ENCODE results near the gene TRIM43B.
"Not testable (repeated sequence)": the region's sequence is repeated elsewhere in the genome, so short reads cannot be mapped to it uniquely, and the experiment has no call there.

TRIM43B gene

GRCh38 chr2:95442474-95443099, 42.0 kb downstream of the TRIM43B start:
- not testable (repeated sequence) for H2AFZ ChIP-seq (ENCODE audit: low read length); H3K36me3 ChIP-seq (ENCODE audit: insufficient read depth, low read length); H3K27me3 ChIP-seq (ENCODE audit: insufficient read depth, low read length, poor library complexity, severe bottlenecking); H3K4me1 ChIP-seq (ENCODE audit: insufficient read depth, low read length, poor library complexity, severe bottlenecking); H3K9me2 ChIP-seq (replicated peaks; ENCODE audit: low read depth, low read length); H3K9me3 ChIP-seq (ENCODE audit: insufficient read depth, low read depth, low read length); H4K20me1 ChIP-seq (ENCODE audit: insufficient read depth, low read length, poor library complexity, severe bottlenecking); H3K9ac ChIP-seq (ENCODE audit: low read depth, low read length, poor library complexity, severe bottlenecking); H3K4me2 ChIP-seq (ENCODE audit: low read depth, low read length, poor library complexity, severe bottlenecking); H3F3A ChIP-seq (ENCODE audit: low read depth); H3K79me2 ChIP-seq (ENCODE audit: insufficient read depth, low read length); H3K4me3 ChIP-seq (ENCODE audit: low read length, poor library complexity, severe bottlenecking)

- not testable (repeated sequence) for H3F3A ChIP-seq (ENCODE audit: low read depth); H3K36me3 ChIP-seq (ENCODE audit: insufficient read depth, low read length); H3K27me3 ChIP-seq (ENCODE audit: insufficient read depth, low read length, poor library complexity, severe bottlenecking); H4K20me1 ChIP-seq (ENCODE audit: insufficient read depth, low read length, poor library complexity, severe bottlenecking); H3K9me3 ChIP-seq (ENCODE audit: insufficient read depth, low read depth, low read length); H2AFZ ChIP-seq (ENCODE audit: low read length); H3K4me1 ChIP-seq (ENCODE audit: insufficient read depth, low read length, poor library complexity, severe bottlenecking); H3K4me3 ChIP-seq (ENCODE audit: low read length, poor library complexity, severe bottlenecking); H3K9ac ChIP-seq (ENCODE audit: low read depth, low read length, poor library complexity, severe bottlenecking); H3K4me2 ChIP-seq (ENCODE audit: low read depth, low read length, poor library complexity, severe bottlenecking); H3K9me2 ChIP-seq (replicated peaks; ENCODE audit: low read depth, low read length); H3K79me2 ChIP-seq (ENCODE audit: insufficient read depth, low read length)
These were observed 48.7 kb downstream of the TRIM43B start for GRCh38 chr2:95435872-95436209.

- H3F3A ChIP-seq (ENCODE audit: low read depth); H3K9ac ChIP-seq (ENCODE audit: low read depth, low read length, poor library complexity, severe bottlenecking); H3K79me2 ChIP-seq (ENCODE audit: insufficient read depth, low read length); H4K20me1 ChIP-seq (ENCODE audit: insufficient read depth, low read length, poor library complexity, severe bottlenecking); H3K4me1 ChIP-seq (ENCODE audit: insufficient read depth, low read length, poor library complexity, severe bottlenecking); H3K4me2 ChIP-seq (ENCODE audit: low read depth, low read length, poor library complexity, severe bottlenecking); H3K9me2 ChIP-seq (replicated peaks; ENCODE audit: low read depth, low read length); H3K36me3 ChIP-seq (ENCODE audit: insufficient read depth, low read length); H3K27me3 ChIP-seq (ENCODE audit: insufficient read depth, low read length, poor library complexity, severe bottlenecking); H3K4me3 ChIP-seq (ENCODE audit: low read length, poor library complexity, severe bottlenecking); H3K9me3 ChIP-seq (ENCODE audit: insufficient read depth, low read depth, low read length); H2AFZ ChIP-seq (ENCODE audit: low read length): not testable (repeated sequence)
These were observed 49.2 kb downstream of the TRIM43B start for GRCh38 chr2:95435162-95435871.

GRCh38 chr2:95434507-95435076, 50.0 kb downstream of the TRIM43B start:
- H3K9ac ChIP-seq (ENCODE audit: low read depth, low read length, poor library complexity, severe bottlenecking); H2AFZ ChIP-seq (ENCODE audit: low read length); H3K79me2 ChIP-seq (ENCODE audit: insufficient read depth, low read length); H3K9me2 ChIP-seq (replicated peaks; ENCODE audit: low read depth, low read length); H3F3A ChIP-seq (ENCODE audit: low read depth); H3K36me3 ChIP-seq (ENCODE audit: insufficient read depth, low read length); H3K9me3 ChIP-seq (ENCODE audit: insufficient read depth, low read depth, low read length); H3K4me3 ChIP-seq (ENCODE audit: low read length, poor library complexity, severe bottlenecking); H4K20me1 ChIP-seq (ENCODE audit: insufficient read depth, low read length, poor library complexity, severe bottlenecking); H3K4me2 ChIP-seq (ENCODE audit: low read depth, low read length, poor library complexity, severe bottlenecking); H3K27me3 ChIP-seq (ENCODE audit: insufficient read depth, low read length, poor library complexity, severe bottlenecking); H3K4me1 ChIP-seq (ENCODE audit: insufficient read depth, low read length, poor library complexity, severe bottlenecking): not testable (repeated sequence)

GRCh38 chr2:95433973-95434372, 50.6 kb downstream of the TRIM43B start:
- not testable (repeated sequence) for H4K20me1 ChIP-seq (ENCODE audit: insufficient read depth, low read length, poor library complexity, severe bottlenecking); H2AFZ ChIP-seq (ENCODE audit: low read length); H3K27me3 ChIP-seq (ENCODE audit: insufficient read depth, low read length, poor library complexity, severe bottlenecking); H3K36me3 ChIP-seq (ENCODE audit: insufficient read depth, low read length); H3K4me2 ChIP-seq (ENCODE audit: low read depth, low read length, poor library complexity, severe bottlenecking); H3K9me2 ChIP-seq (replicated peaks; ENCODE audit: low read depth, low read length); H3K9ac ChIP-seq (ENCODE audit: low read depth, low read length, poor library complexity, severe bottlenecking); H3K4me3 ChIP-seq (ENCODE audit: low read length, poor library complexity, severe bottlenecking); H3K4me1 ChIP-seq (ENCODE audit: insufficient read depth, low read length, poor library complexity, severe bottlenecking); H3K9me3 ChIP-seq (ENCODE audit: insufficient read depth, low read depth, low read length); H3K79me2 ChIP-seq (ENCODE audit: insufficient read depth, low read length); H3F3A ChIP-seq (ENCODE audit: low read depth)

GRCh38 chr2:95433373-95433772, 51.2 kb downstream of the TRIM43B start:
- not testable (repeated sequence) for H3K9me2 ChIP-seq (replicated peaks; ENCODE audit: low read depth, low read length); H3K4me3 ChIP-seq (ENCODE audit: low read length, poor library complexity, severe bottlenecking); H3K4me1 ChIP-seq (ENCODE audit: insufficient read depth, low read length, poor library complexity, severe bottlenecking); H3K36me3 ChIP-seq (ENCODE audit: insufficient read depth, low read length); H3F3A ChIP-seq (ENCODE audit: low read depth); H3K9me3 ChIP-seq (ENCODE audit: insufficient read depth, low read depth, low read length); H4K20me1 ChIP-seq (ENCODE audit: insufficient read depth, low read length, poor library complexity, severe bottlenecking); H3K79me2 ChIP-seq (ENCODE audit: insufficient read depth, low read length); H3K4me2 ChIP-seq (ENCODE audit: low read depth, low read length, poor library complexity, severe bottlenecking); H3K9ac ChIP-seq (ENCODE audit: low read depth, low read length, poor library complexity, severe bottlenecking); H3K27me3 ChIP-seq (ENCODE audit: insufficient read depth, low read length, poor library complexity, severe bottlenecking); H2AFZ ChIP-seq (ENCODE audit: low read length)

GRCh38 chr2:95429748-95430467, 54.6 kb downstream of the TRIM43B start:
- H3K4me3 ChIP-seq (ENCODE audit: low read length, poor library complexity, severe bottlenecking); H2AFZ ChIP-seq (ENCODE audit: low read length); H3K36me3 ChIP-seq (ENCODE audit: insufficient read depth, low read length); H3K9ac ChIP-seq (ENCODE audit: low read depth, low read length, poor library complexity, severe bottlenecking); H3K27me3 ChIP-seq (ENCODE audit: insufficient read depth, low read length, poor library complexity, severe bottlenecking); H3K9me3 ChIP-seq (ENCODE audit: insufficient read depth, low read depth, low read length); H3K4me1 ChIP-seq (ENCODE audit: insufficient read depth, low read length, poor library complexity, severe bottlenecking); H3K9me2 ChIP-seq (replicated peaks; ENCODE audit: low read depth, low read length); H3F3A ChIP-seq (ENCODE audit: low read depth); H3K79me2 ChIP-seq (ENCODE audit: insufficient read depth, low read length); H4K20me1 ChIP-seq (ENCODE audit: insufficient read depth, low read length, poor library complexity, severe bottlenecking); H3K4me2 ChIP-seq (ENCODE audit: low read depth, low read length, poor library complexity, severe bottlenecking): not testable (repeated sequence)
